HepG2 (cell line): Measurements from ENCODE around the gene RPAP2.

Source experiments
- BRCA1 ChIP-seq: sonication (generic); formaldehyde crosslinking; IDR thresholded peaks from 2 replicates; pipeline ENCODE4 v1.4.0; 2020; ENCODE audit warnings: missing genetic modification reagents
- EEA1 ChIP-seq: sonication (generic); formaldehyde crosslinking; IDR thresholded peaks from 2 replicates; pipeline ENCODE4 v1.5.1; 2020; ENCODE audit warnings: mild to moderate bottlenecking, missing genetic modification reagents, borderline replicate concordance
- ESRRA ChIP-seq: sonication (generic); formaldehyde crosslinking; IDR thresholded peaks from 2 replicates; pipeline ENCODE4 v1.5.1; 2020; ENCODE audit warnings: mild to moderate bottlenecking, low read depth, missing genetic modification reagents
- EZH2 ChIP-seq: conservative IDR thresholded peaks from 2 replicates; pipeline ENCODE4 v1.6.1; 2012; ENCODE audit warnings: mild to moderate bottlenecking, low read depth, low read length, moderate library complexity
- FOSL1 ChIP-seq: sonication (generic); formaldehyde crosslinking; IDR thresholded peaks from 2 replicates; pipeline ENCODE4 v1.9.0; 2021; ENCODE audit warnings: missing genetic modification reagents, borderline replicate concordance
- HCFC1 ChIP-seq: fragments of 150-350 bp; IDR thresholded peaks from 2 replicates; pipeline ENCODE4 v1.6.1; 2014; ENCODE audit warnings: low read depth, low read length
- POLR2A ChIP-seq, 2 experiments: IDR thresholded peaks; 2 replicates each; pipeline ENCODE4 v1.6.1; 2011; ENCODE audit warnings: low read depth in 2 of 2, low read length in 2 of 2, mild to moderate bottlenecking in 1 of 2, moderate library complexity in 1 of 2; ENCODE audit not compliant: insufficient read depth in 1 of 2
- POLR2AphosphoS5 ChIP-seq: IDR thresholded peaks from 2 replicates; pipeline ENCODE4 v1.6.1; 2012; ENCODE audit warnings: low read depth, low read length
- REST ChIP-seq, 2 experiments: IDR thresholded peaks; 2 replicates each; pipeline ENCODE4 v1.6.1; 2011 to 2012; ENCODE audit warnings: low read length in 2 of 2, borderline replicate concordance in 1 of 2, low read depth in 1 of 2, mild to moderate bottlenecking in 1 of 2, moderate library complexity in 1 of 2
- SMC3 ChIP-seq: IDR thresholded peaks from 2 replicates; pipeline ENCODE4 v1.6.1; 2011; ENCODE audit warnings: low read length, improper control_type of control experiment
- SOX6 ChIP-seq, 2 experiments: fragments of 450-650 bp in 1 of 2; sonication (generic) in 1 of 2; formaldehyde crosslinking in 1 of 2; IDR thresholded peaks; 2 replicates each; pipeline versions ENCODE4 v1.4.0 to v1.6.1; 2017 to 2020; ENCODE audit warnings: antibody characterized with exemption in 1 of 2, mild to moderate bottlenecking in 1 of 2, missing genetic modification reagents in 1 of 2
- ZBED4 ChIP-seq: sonication (generic); formaldehyde crosslinking; IDR thresholded peaks from 2 replicates; pipeline ENCODE4 v1.4.0; 2020; ENCODE audit warnings: missing genetic modification reagents, borderline replicate concordance

- no peak for TF ChIP-seq FOSL1
- TF ChIP-seq POLR2AphosphoS5, result no peak
- TF ChIP-seq SOX6 (IDR thresholded peaks at IDR 0.05), result no peak
- TF ChIP-seq SOX6 (CRISPR knock-in tag; IDR thresholded peaks at IDR 0.05), result no peak
- TF ChIP-seq EEA1 (CRISPR knock-in tag), result no peak
- no peak for TF ChIP-seq HCFC1
- no peak for TF ChIP-seq SMC3
- TF ChIP-seq EZH2, result no peak
- TF ChIP-seq REST (IDR thresholded peaks at IDR 0.05; ENCODE audit: borderline replicate concordance in 1 of 2, low read depth in 1 of 2, low read length in 2 of 2), result no peak
- TF ChIP-seq BRCA1 (CRISPR knock-in tag), result no peak
- no peak for TF ChIP-seq ZBED4 (CRISPR knock-in tag)
- no peak for TF ChIP-seq POLR2A (IDR thresholded peaks at IDR 0.05; ENCODE audit: insufficient read depth in 1 of 2, low read depth in 2 of 2, low read length in 2 of 2)
- TF ChIP-seq ESRRA (CRISPR knock-in tag), result no peak
Observed at GRCh38 chr1:92342401-92342800, 43.5 kb downstream of the RPAP2 start.
